SIG-M5 treated with dmso at 0.1 percent for 504 hours (cell line): Measurements from ENCODE around the gene IL16.

Experiments
- DNase-seq: peaks from one replicate; lab custom pipeline; 2025; ENCODE audit not compliant: unreplicated experiment; lab: John Stamatoyannopoulos, UW

The IL16 gene

GRCh38 chr15:81289910-81290309 is 93.2 kb downstream of the IL16 start:
- DNase-seq = no peak

- DNase-seq = no peak
These were observed 95.3 kb downstream of the IL16 start for GRCh38 chr15:81291916-81292522.

GRCh38 chr15:81292523-81293001 is 95.9 kb downstream of the IL16 start:
- no peak for DNase-seq

GRCh38 chr15:81293728-81294515 is 97.2 kb downstream of the IL16 start:
- DNase-seq = peak; percentile 79

GRCh38 chr15:81294516-81294880 is 97.8 kb downstream of the IL16 start:
- no peak for DNase-seq

- DNase-seq = peak; percentile 15
These were observed 98.9 kb downstream of the IL16 start for GRCh38 chr15:81295486-81296121.

- DNase-seq = no peak
These were observed 99.5 kb downstream of the IL16 start for GRCh38 chr15:81296186-81296585.

GRCh38 chr15:81296673-81297072 is 100.0 kb downstream of the IL16 start:
- DNase-seq = peak; percentile 89

- DNase-seq = peak; percentile 30
These were observed 100.5 kb downstream of the IL16 start for GRCh38 chr15:81297147-81297572.

- no peak for DNase-seq
These were observed 101.2 kb downstream of the IL16 start for GRCh38 chr15:81297603-81298575.

- no peak for DNase-seq
These were observed 101.9 kb downstream of the IL16 start for GRCh38 chr15:81298611-81299010.

- no peak for DNase-seq
These were observed 102.5 kb downstream of the IL16 start for GRCh38 chr15:81299156-81299555.

GRCh38 chr15:81299630-81300273 is 103.1 kb downstream of the IL16 start:
- no peak for DNase-seq

GRCh38 chr15:81301385-81301784 is 104.7 kb downstream of the IL16 start:
- no peak for DNase-seq

- peak; percentile 70 for DNase-seq
These were observed 105.2 kb downstream of the IL16 start for GRCh38 chr15:81301815-81302399.

GRCh38 chr15:81302701-81303109 is 106.0 kb downstream of the IL16 start:
- peak; percentile 5 for DNase-seq

GRCh38 chr15:81303244-81304225 is 106.9 kb downstream of the IL16 start:
- peak; percentile 5 for DNase-seq

- DNase-seq = no peak
These were observed 107.5 kb downstream of the IL16 start for GRCh38 chr15:81304226-81304625.

- no peak for DNase-seq
These were observed 111.6 kb downstream of the IL16 start for GRCh38 chr15:81308260-81308659.
